Posterior cingulate gyrus (tissue), 11 donors: ENCODE results near the gene LETM1.
A peak's percentile ranks its signal among the peaks of the same experiment; 100 is the strongest.

ENCODE experiments used
- DNase-seq, 10 donors: peaks; one replicate each; pipeline versions ENCODE4 v3.0.0 to v3.0.0-alpha.2; 2020 to 2021; ENCODE audit warnings: mixed read lengths in 3 of 10
- intact Hi-C: fragments of 100-400 bp; cut with DNase I; formaldehyde crosslinking; loops from one replicate; pipeline ENCODE4 v1.15.1; 2023

LETM1 gene

DNA sequence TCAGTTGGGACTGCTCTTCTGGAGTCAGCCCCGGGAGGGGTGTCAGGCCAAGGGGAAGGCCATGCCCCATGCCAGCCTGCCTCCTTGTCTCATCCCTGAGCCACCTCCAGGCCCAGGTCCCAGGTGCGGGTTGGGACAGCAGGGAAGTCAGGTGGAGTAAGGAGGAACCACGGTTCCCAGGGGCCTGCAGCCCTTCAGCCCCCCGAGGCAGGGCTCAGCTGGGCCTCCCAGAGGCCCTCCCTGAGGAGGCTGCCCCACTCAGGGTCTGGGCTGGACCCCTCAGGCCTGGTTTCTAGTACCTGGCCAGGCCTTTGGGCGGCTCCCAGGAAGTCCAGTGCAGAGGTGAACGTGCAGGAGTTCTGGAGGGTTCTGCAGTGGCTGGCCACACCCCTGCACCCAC lies 86.3 kb downstream of the LETM1 start:
- DNase-seq = no peak
- intact Hi-C loops = no loop called here

- intact Hi-C loops = no loop called here
- no peak for DNase-seq
These were observed 87.5 kb downstream of the LETM1 start for GRCh38 chr4:1768367-1769034.

DNA sequence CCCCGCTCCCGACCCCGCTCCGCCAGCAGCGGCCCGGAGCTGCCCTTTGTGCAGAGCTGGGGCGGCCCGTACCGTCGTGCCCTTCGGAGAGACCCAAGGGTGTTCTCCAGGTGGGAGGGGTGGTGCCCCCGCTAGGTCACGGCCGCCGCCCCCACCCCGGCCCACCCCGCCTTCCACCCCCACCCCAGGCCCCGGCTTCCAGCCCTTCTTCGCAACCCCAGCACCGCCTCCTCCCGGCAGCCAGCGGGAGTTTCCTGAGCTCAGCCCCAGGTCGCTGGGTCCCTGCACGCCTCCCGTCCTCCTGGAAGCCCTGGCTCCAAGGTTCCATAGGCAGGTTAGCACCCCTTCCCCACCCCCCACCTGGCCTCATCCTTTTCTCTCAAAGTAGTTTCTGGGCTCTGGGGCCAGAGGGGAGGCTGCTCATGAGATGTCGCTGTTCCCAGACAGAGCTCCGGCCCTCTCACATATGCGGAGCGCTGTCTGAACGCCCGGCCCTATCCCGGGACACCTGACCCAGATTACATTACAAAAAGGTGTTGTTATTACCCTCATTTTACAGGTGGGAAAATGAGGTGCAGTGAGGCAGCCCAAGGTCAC lies 88.1 kb downstream of the LETM1 start:
- intact Hi-C loops = no loop called here
- no peak for DNase-seq

DNA sequence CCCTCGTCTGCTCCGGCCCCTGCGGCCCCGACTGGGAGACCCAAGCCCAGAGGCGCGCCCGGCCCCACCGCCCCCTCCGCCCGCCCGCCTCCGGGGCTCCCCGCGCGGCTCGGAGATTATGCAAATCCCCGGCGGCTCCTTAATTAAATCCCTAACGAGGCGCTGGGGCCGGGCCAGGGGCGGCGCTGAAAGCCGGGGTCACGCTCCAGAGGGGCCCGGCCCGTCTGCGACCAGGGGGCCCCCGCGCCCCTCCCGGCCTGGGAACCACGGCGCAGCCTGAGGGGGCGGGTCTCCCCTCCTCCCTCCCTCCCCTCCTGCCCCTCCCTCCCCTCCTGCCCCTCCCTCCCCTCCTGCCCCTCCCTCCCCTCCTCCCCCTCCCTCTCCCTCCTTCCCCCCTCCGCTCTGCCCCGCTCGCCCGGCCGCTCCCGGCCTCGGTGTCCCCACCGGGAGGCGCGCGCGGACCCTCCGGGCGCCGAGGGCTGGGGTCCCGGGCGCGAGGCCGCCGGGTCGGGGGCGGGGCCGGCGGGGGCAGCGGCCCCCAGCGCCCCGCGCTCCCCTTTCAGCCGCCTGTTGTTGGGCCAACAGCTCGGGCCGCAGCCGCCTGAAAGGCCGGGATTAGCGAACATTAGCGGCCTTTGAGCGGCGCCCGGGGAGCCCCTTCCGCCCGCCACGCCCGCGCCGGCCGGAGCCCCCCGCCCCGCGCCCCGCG lies 88.7 kb downstream of the LETM1 start:
- intact Hi-C loops = no loop called here
- DNase-seq = peak in 2 of 10 donors; percentile 33 to 82

- intact Hi-C loops = no loop called here
- no peak for DNase-seq
These were observed 89.6 kb downstream of the LETM1 start for GRCh38 chr4:1766106-1767060.

- no peak for DNase-seq
- intact Hi-C loops = no loop called here
These were observed 90.4 kb downstream of the LETM1 start for GRCh38 chr4:1765409-1766072.

GRCh38 chr4:1764670-1765069 lies 91.3 kb downstream of the LETM1 start:
- intact Hi-C loops = loop anchor here (5.0 kb wide), 1 partner anchor 33 kb away; no protein-coding TSS in a partner anchor
- DNase-seq = no peak

GRCh38 chr4:1763550-1764080 lies 92.3 kb downstream of the LETM1 start:
- intact Hi-C loops = loop anchor here (5.0 kb wide), 1 partner anchor 34 kb away; no protein-coding TSS in a partner anchor
- peak in 2 of 10 donors; percentile 29 to 58 for DNase-seq

- intact Hi-C loops = loop anchor here (5.0 kb wide), 1 partner anchor 34 kb away; no protein-coding TSS in a partner anchor
- DNase-seq = no peak
These were observed 92.8 kb downstream of the LETM1 start for GRCh38 chr4:1763070-1763549.

DNA sequence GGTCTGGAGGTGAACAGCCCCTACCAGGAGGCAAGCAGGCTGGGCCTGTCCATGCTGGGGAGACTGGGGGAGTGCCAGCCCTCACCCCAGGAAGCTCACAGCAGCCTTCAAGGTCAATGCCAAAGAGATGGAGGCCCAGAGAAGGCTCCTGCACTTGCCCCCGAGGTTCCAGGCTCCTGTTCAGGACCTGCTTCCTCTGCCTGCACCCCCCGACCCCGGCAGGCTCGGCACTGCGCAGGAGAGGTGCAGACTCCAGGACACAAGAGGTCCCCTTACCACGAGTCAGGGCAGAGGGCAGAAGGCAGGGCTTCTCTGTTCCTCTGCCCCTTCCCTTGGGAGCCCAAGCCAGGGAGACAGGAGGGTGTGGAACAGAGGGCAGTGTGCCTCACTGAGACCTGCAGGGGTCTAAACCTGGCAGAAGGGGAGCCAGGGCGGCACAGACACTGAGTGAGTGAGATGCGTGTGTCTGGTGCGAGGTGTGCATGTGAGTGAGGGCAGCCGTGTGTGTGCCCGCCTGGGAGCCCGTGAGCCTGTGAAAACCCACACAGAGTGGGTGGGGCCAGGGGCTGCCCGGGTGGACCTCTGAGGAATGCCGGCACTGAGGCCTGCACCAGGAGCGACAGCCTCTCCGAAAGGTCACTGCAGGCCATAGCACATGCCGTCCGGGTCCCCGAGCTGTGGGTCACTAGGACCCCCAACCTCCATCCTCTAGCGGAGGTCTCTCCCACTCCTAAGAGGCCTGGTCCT lies 93.5 kb downstream of the LETM1 start:
- intact Hi-C loops = loop anchor here (5.0 kb wide), 1 partner anchor 35 kb away; no protein-coding TSS in a partner anchor
- no peak for DNase-seq
